ENCODE results near the gene FYCO1. TPM values are rescaled to one million over a fixed set of nuclear protein-coding genes. Genes with fewer than 3 reads are reported as not detected.
"Not testable (repeated sequence)": the region's sequence is repeated elsewhere in the genome, so short reads cannot be mapped to it uniquely, and the experiment has no call there.

Gene FYCO1
- total RNA-seq (100 to 1,000 TPM in 3 of 4 donors, 10 to 100 TPM in 1; 60.1 to 129 (median 115) TPM), polyA plus RNA-seq (10 to 100 TPM; 14.0 to 68.3 (median 40.0) TPM)
- long read RNA-seq, donor 1, full-length matches to known transcripts, result 1 of 69 reads
- long read RNA-seq, donor 1, partial matches to known transcripts, result 4 of 69 reads
- long read RNA-seq, donor 1, other reads (novel, unspliced or antisense), result 64 of 69 reads
- long read RNA-seq, donor 2, full-length matches to known transcripts, result 12 of 82 reads
- long read RNA-seq, donor 2, partial matches to known transcripts, result 22 of 82 reads
- long read RNA-seq, donor 2, other reads (novel, unspliced or antisense), result 48 of 82 reads

GRCh38 chr3:45995236-45996192 lies at the start of gene FYCO1:
FYCO1 (minus strand) TSS chr3:45995824; CDS start chr3:45984910, 10,914 bp downstream.
- intact Hi-C loops (cut with DNase I), result loop anchor here (5.0 kb wide), 3 partner anchors 53 to 67 kb away; partner anchors contain the start of gene CXCR6 (in 1 of the 2)
- 1 to 2% (median 1%) methylated on average over 58 to 67 of the region's 67 CpGs for WGBS, 3 donors
- peak; percentile 91 to 95 (median 94) for ATAC-seq

GRCh38 chr3:46038916-46039315 lies 43.3 kb upstream of the FYCO1 start:
- TF ChIP-seq CTCF (IDR thresholded peaks at IDR 0.05), result no peak

More at GRCh38 chr3:45995236-45996192, at the start of gene FYCO1:
- TF ChIP-seq CTCF (IDR thresholded peaks at IDR 0.05), result no peak
- Histone ChIP-seq H3K27me3 (ENCODE audit: insufficient read depth in 3 of 3, low read length in 2 of 3) (no peaks in the 10 kb centered on the region), H3K4me1 (peaks cover 46% of the 10 kb centered on the region), H3K4me3 (peak within 1 kb of the TSS; percentile 96), H3K36me3 (ENCODE audit: insufficient read depth in 1 of 2, low read depth in 1 of 2) (no peaks in the 10 kb centered on the region), H3K9me3 (no peaks in the 10 kb centered on the region), H3K27ac (peak within 1 kb of the TSS; percentile 99)
- peak; percentile 96 to 97 for DNase-seq

GRCh38 chr3:46038071-46038470 lies 42.4 kb upstream of the FYCO1 start:
- H3K27me3 ChIP-seq (ENCODE audit: insufficient read depth in 3 of 3, low read length in 2 of 3); H3K36me3 ChIP-seq (ENCODE audit: insufficient read depth in 1 of 2, low read depth in 1 of 2); H3K4me1 ChIP-seq; ATAC-seq; intact Hi-C loops (cut with DNase I); DNase-seq; H3K27ac ChIP-seq; H3K4me3 ChIP-seq; H3K9me3 ChIP-seq: not testable (repeated sequence)
- WGBS, 3 donors, result 35 to 62% (median 40%) methylated on average over 3 of the region's 3 CpGs

More at GRCh38 chr3:46038916-46039315, 43.3 kb upstream of the FYCO1 start:
- Histone ChIP-seq H3K27me3 (ENCODE audit: insufficient read depth in 3 of 3, low read length in 2 of 3) (no peaks in the 10 kb centered on the region), H3K9me3 (no peaks in the 10 kb centered on the region), H3K36me3 (ENCODE audit: insufficient read depth in 1 of 2, low read depth in 1 of 2) (no peaks in the 10 kb centered on the region), H3K27ac (no peak overlapping the region), H3K4me1 (no peaks in the 10 kb centered on the region), H3K4me3 (no peak overlapping the region)
- DNase-seq (no peak), ATAC-seq (no peak)
- intact Hi-C loops (cut with DNase I), result no loop called here
- WGBS, 3 donors, result 88 to 96% (median 96%) methylated on average over 1 of the region's 1 CpG

- intact Hi-C loops (cut with DNase I), result no loop called here
- no peak overlapping the region for H3K27ac ChIP-seq
- WGBS, 3 donors, result 83 to 98% (median 98%) methylated on average over 1 of the region's 1 CpG
- no peaks in the 10 kb centered on the region for H3K9me3 ChIP-seq
- no peak overlapping the region for H3K4me3 ChIP-seq
- H3K4me1 ChIP-seq, result no peaks in the 10 kb centered on the region
- DNase-seq (no peak), ATAC-seq (no peak)
- H3K27me3 ChIP-seq (ENCODE audit: insufficient read depth in 3 of 3, low read length in 2 of 3), result no peaks in the 10 kb centered on the region
- no peak for TF ChIP-seq CTCF (IDR thresholded peaks at IDR 0.05)
- no peaks in the 10 kb centered on the region for H3K36me3 ChIP-seq (ENCODE audit: insufficient read depth in 1 of 2, low read depth in 1 of 2)
These were observed 40.6 kb upstream of the FYCO1 start for GRCh38 chr3:46036191-46036590.

- H3K27ac ChIP-seq, result no peak overlapping the region
- H3K4me3 ChIP-seq, result no peak overlapping the region
- peaks cover 3% of the 10 kb centered on the region for H3K9me3 ChIP-seq
- H3K4me1 ChIP-seq, result no peaks in the 10 kb centered on the region
- no peak for DNase-seq
- 93 to 100% (median 98%) methylated on average over 2 of the region's 2 CpGs for WGBS, 3 donors
- TF ChIP-seq CTCF (IDR thresholded peaks at IDR 0.05), result no peak
- no peaks in the 10 kb centered on the region for H3K27me3 ChIP-seq (ENCODE audit: insufficient read depth in 3 of 3, low read length in 2 of 3)
- intact Hi-C loops (cut with DNase I), result no loop called here
- no peak for ATAC-seq
- H3K36me3 ChIP-seq (ENCODE audit: insufficient read depth in 1 of 2, low read depth in 1 of 2), result no peaks in the 10 kb centered on the region
These were observed 36.1 kb upstream of the FYCO1 start for GRCh38 chr3:46031747-46032146.

Data from psoas muscle (tissue), 8 donors.